ENCODE data around the gene STX8. TPM values are rescaled to one million over a fixed set of nuclear protein-coding genes. Genes with fewer than 3 reads are reported as not detected.
A peak's percentile ranks its signal among the peaks of the same experiment; 100 is the strongest.

The STX8 gene
- total RNA-seq, 1 donor from 2014 or later: 58.4 TPM

DNA sequence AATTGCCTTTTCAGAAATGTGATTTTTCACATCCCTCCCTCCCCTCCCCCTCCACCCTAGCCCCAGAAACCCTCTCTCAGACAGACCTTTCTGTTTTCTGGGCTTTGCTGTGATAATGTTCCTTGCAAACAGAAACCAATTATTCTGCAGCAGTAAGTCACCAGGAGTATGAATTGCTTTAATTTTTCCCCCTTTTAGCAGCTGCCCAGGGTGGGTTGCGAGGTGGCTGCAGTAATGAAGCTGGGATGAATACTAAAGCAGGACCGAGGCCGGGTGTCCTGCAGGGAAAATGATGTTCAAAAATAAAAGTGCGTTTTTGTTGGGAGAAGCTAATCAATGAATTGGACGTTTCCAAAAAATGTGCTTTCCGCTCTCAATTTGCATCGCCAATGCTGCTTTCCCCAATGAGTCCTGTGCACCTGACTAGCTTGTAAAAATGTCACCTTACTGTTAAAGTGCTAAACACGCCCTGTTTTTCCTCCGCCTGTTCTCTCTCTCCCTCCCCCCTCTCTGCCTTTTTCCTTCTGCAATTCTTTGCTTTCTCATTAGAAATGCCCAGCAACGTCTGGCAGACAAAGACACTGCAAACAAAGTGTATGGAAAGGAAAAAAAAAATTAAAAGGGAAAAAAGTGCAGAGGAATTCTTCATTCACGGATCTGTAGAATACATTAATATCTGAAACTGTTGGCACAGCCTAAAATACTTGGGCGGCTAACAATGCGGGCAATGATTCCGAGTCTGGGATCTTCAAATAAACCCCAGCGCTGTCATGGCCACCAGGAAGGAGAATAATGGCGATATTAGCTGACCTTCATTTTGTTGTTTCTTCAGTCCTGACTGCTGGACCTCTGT, 244.1 kb downstream of the STX8 start:
- DNase-seq (ENCODE audit: low read depth) (no peak), FAIRE-seq (no peak)
- Histone ChIP-seq H3K27me3 (ENCODE audit: control insufficient read depth, insufficient read depth, low read length) (no peaks in the 10 kb centered on the region), H3K4me3 (ENCODE audit: low read depth, low read length) (no peak overlapping the region), H3K36me3 (ENCODE audit: control insufficient read depth, insufficient read depth, low read length) (no peaks in the 10 kb centered on the region)
- TF ChIP-seq, protein P1, sequence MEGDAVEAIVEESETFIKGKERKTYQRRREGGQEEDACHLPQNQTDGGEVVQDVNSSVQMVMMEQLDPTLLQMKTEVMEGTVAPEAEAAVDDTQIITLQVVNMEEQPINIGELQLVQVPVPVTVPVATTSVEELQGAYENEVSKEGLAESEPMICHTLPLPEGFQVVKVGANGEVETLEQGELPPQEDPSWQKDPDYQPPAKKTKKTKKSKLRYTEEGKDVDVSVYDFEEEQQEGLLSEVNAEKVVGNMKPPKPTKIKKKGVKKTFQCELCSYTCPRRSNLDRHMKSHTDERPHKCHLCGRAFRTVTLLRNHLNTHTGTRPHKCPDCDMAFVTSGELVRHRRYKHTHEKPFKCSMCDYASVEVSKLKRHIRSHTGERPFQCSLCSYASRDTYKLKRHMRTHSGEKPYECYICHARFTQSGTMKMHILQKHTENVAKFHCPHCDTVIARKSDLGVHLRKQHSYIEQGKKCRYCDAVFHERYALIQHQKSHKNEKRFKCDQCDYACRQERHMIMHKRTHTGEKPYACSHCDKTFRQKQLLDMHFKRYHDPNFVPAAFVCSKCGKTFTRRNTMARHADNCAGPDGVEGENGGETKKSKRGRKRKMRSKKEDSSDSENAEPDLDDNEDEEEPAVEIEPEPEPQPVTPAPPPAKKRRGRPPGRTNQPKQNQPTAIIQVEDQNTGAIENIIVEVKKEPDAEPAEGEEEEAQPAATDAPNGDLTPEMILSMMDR (IDR thresholded peaks at IDR 0.05; ENCODE audit: insufficient read depth, low read length, severe bottlenecking): no peak

- H3K36me3 ChIP-seq (ENCODE audit: control insufficient read depth, insufficient read depth, low read length): no peaks in the 10 kb centered on the region
- TF ChIP-seq, protein P1 (IDR thresholded peaks at IDR 0.05; ENCODE audit: insufficient read depth, low read length, severe bottlenecking): no peak
- H3K4me3 ChIP-seq (ENCODE audit: low read depth, low read length): no peak overlapping the region
- no peak for FAIRE-seq
- no peak for DNase-seq (ENCODE audit: low read depth)
- H3K27me3 ChIP-seq (ENCODE audit: control insufficient read depth, insufficient read depth, low read length): no peaks in the 10 kb centered on the region
Observed at GRCh38 chr17:9330611-9331271, 244.9 kb downstream of the STX8 start.

GRCh38 chr17:9330141-9330540, 245.5 kb downstream of the STX8 start:
- no peak for DNase-seq (ENCODE audit: low read depth)
- Histone ChIP-seq H3K36me3 (ENCODE audit: control insufficient read depth, insufficient read depth, low read length) (no peaks in the 10 kb centered on the region), H3K4me3 (ENCODE audit: low read depth, low read length) (no peak overlapping the region), H3K27me3 (ENCODE audit: control insufficient read depth, insufficient read depth, low read length) (no peaks in the 10 kb centered on the region)
- FAIRE-seq: no peak
- TF ChIP-seq, protein P1 (IDR thresholded peaks at IDR 0.05; ENCODE audit: insufficient read depth, low read length, severe bottlenecking): no peak

- no peaks in the 10 kb centered on the region for H3K36me3 ChIP-seq (ENCODE audit: control insufficient read depth, insufficient read depth, low read length)
- DNase-seq (ENCODE audit: low read depth) (no peak), FAIRE-seq (no peak)
- H3K4me3 ChIP-seq (ENCODE audit: low read depth, low read length): no peak overlapping the region
- H3K27me3 ChIP-seq (ENCODE audit: control insufficient read depth, insufficient read depth, low read length): no peaks in the 10 kb centered on the region
- TF ChIP-seq, protein P1 (IDR thresholded peaks at IDR 0.05; ENCODE audit: insufficient read depth, low read length, severe bottlenecking): no peak
Observed at GRCh38 chr17:9329251-9329921, 246.2 kb downstream of the STX8 start.

DNA sequence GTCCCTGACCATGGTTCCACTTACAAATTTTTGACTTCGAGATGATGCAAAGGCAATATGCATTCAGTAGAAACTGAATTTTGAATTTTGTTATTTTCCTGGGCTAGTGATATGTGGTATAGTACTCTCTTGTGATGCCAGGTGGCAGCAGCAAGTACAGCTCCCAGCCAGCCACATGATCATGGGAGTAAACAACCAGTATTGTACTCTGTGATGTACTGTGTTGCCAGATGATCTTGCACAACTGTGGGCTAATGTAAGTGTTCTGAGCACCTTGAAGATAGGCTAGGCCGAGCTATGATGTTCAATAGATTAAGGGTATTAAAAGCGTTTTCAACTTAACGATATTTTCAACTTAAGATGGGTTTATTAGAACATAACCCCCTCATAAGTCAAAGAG, 250.8 kb downstream of the STX8 start:
- TF ChIP-seq, protein P1 (IDR thresholded peaks at IDR 0.05; ENCODE audit: insufficient read depth, low read length, severe bottlenecking): peak; percentile 12
- Histone ChIP-seq H3K4me3 (ENCODE audit: low read depth, low read length) (no peak overlapping the region), H3K27me3 (ENCODE audit: control insufficient read depth, insufficient read depth, low read length) (no peaks in the 10 kb centered on the region), H3K36me3 (ENCODE audit: control insufficient read depth, insufficient read depth, low read length) (no peaks in the 10 kb centered on the region)
- FAIRE-seq (no peak), DNase-seq (ENCODE audit: low read depth) (peak; percentile 30)

Measured in bronchial epithelial cell (primary cell).